ENCODE data around the gene PPOX. TPM values are rescaled to one million over a fixed set of nuclear protein-coding genes. Genes with fewer than 3 reads are reported as not detected.
A peak's percentile ranks its signal among the peaks of the same experiment; 100 is the strongest.

PPOX gene
- total and polyA plus RNA-seq, 4 experiments from 2014 or later, result 16.3 to 69.8 (median 42.5) TPM

DNA sequence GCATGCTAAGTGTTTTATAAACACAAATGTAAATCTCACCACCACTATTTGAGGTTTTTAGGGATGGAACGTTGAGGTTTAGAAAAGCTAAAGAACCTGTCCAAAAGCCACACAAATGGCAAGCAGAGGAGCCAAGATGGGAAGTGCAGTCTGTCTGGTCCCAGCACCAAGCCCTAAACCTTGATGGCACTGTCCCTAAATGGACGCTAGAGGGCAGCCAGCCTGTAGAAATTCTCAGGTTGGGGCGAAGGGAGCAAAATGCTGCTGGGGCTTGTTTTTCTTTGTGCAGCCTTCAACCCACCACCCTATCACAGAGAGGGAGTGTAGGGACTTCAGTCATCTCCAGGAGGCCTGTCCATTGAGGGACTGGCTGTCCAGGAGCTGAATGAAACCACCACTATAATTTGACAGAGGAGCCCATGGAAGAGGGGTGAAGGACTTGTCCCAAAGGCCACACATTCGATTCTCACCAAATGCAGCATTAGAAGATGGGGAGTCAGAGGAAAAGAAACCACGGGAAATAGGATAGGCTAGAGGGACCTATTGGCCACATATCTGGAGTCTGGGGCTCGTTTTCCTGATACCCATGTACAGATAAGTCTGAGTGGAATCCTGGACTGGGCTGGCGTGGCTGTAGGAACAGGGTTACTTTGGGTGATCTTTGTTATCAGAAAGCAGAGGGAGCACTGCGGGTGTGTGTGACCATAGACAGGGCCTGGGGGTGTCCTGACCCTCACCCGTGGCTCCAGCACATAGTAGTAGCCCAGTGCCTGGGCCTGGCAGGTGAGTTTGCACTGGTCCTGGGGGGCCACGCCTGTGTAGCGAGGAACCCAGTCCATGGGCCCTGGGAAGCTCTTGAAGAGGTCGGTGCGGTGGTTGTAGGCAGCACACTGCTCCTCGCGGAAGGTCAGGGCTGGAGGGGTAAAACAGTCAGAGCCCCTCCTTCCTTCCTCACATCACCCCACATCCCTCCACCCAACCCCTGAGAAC is 26.5 kb downstream of the PPOX start:
- peaks cover 0 to 2% of the 10 kb centered on the region in 2 donors for H3K36me3 Mint-ChIP-seq
- peak overlapping the region; percentile 14 to 92 (median 82) for H3K27ac Mint-ChIP-seq
- no peak overlapping the region for H3K4me3 ChIP-seq (ENCODE audit: low read length in 2 of 2)
- no peak overlapping the region for H3K27ac ChIP-seq (ENCODE audit: low read depth, low read length)
- peaks cover 22 to 43% (median 32%) of the 10 kb centered on the region in 4 donors for H3K4me1 Mint-ChIP-seq
- ChIA-PET CTCF (ENCODE audit: partially characterized antibody) (interaction anchor here (0.6 to 10.9 kb wide), 24 partner anchors 7 to 192 kb away, joined by 3 to 131 read pairs (median 6); partner anchors contain the start of genes APOA2, B4GALT3, NDUFS2 and PPOX), POLR2A (ENCODE audit: partially characterized antibody) (interaction anchor here (1.2 to 10.4 kb wide), 13 partner anchors 7 to 197 kb away, joined by 3 to 134 read pairs (median 6); partner anchors contain the start of genes ADAMTS4, B4GALT3, NDUFS2 and PPOX)
- no peaks in the 10 kb centered on the region for H3K9me3 ChIP-seq (ENCODE audit: control insufficient read depth in 1 of 2, low read length in 2 of 2)
- H3K4me3 Mint-ChIP-seq, result peak overlapping the region in 4 of 8 donors; percentile 17 to 53 (median 32)
- DNase-seq, result peak; percentile 66 to 74 (median 71)
- H3K9me3 Mint-ChIP-seq, result no peaks in the 10 kb centered on the region
- H3K27me3 ChIP-seq (ENCODE audit: insufficient read depth, low read length), result no peaks in the 10 kb centered on the region
- peaks cover 47% of the 10 kb centered on the region for H3K4me1 ChIP-seq (ENCODE audit: insufficient read depth, low read length)
- no peaks in the 10 kb centered on the region for H3K27me3 Mint-ChIP-seq
- intact Hi-C loops (cut with micrococcal nuclease), result loop anchor here (1.0 kb wide), 4 partner anchors 10 to 190 kb away; no protein-coding TSS in a partner anchor
- H3K36me3 ChIP-seq (ENCODE audit: insufficient read depth, low read length), result no peaks in the 10 kb centered on the region

GRCh38 chr1:161193561-161194235 is 27.5 kb downstream of the PPOX start:
- Histone ChIP-seq H3K4me3 (ENCODE audit: low read length in 2 of 2) (no peak overlapping the region), H3K36me3 (ENCODE audit: insufficient read depth, low read length) (no peaks in the 10 kb centered on the region), H3K27ac (ENCODE audit: low read depth, low read length) (no peak overlapping the region), H3K9me3 (ENCODE audit: control insufficient read depth in 1 of 2, low read length in 2 of 2) (no peaks in the 10 kb centered on the region), H3K27me3 (ENCODE audit: insufficient read depth, low read length) (no peaks in the 10 kb centered on the region), H3K4me1 (ENCODE audit: insufficient read depth, low read length) (peaks cover 37% of the 10 kb centered on the region)
- H3K27me3 Mint-ChIP-seq, result no peaks in the 10 kb centered on the region
- intact Hi-C loops (cut with micrococcal nuclease), result no loop called here
- peaks cover 17 to 36% (median 26%) of the 10 kb centered on the region in 4 donors for H3K4me1 Mint-ChIP-seq
- H3K4me3 Mint-ChIP-seq, result no peak overlapping the region
- ChIA-PET CTCF (ENCODE audit: partially characterized antibody) (interaction anchor here (0.6 to 10.9 kb wide), 11 partner anchors 8 to 97 kb away, joined by 3 to 131 read pairs (median 16); partner anchors contain the start of genes APOA2, NDUFS2, PPOX and TOMM40L), POLR2A (ENCODE audit: partially characterized antibody) (interaction anchor here (1.3 to 10.4 kb wide), 6 partner anchors 8 to 32 kb away, joined by 3 to 134 read pairs (median 22); partner anchors contain the start of genes ADAMTS4, NDUFS2, PPOX and TOMM40L)
- no peak overlapping the region for H3K27ac Mint-ChIP-seq
- no peak for DNase-seq
- peaks cover 0 to 2% of the 10 kb centered on the region in 2 donors for H3K36me3 Mint-ChIP-seq
- no peaks in the 10 kb centered on the region for H3K9me3 Mint-ChIP-seq

DNA sequence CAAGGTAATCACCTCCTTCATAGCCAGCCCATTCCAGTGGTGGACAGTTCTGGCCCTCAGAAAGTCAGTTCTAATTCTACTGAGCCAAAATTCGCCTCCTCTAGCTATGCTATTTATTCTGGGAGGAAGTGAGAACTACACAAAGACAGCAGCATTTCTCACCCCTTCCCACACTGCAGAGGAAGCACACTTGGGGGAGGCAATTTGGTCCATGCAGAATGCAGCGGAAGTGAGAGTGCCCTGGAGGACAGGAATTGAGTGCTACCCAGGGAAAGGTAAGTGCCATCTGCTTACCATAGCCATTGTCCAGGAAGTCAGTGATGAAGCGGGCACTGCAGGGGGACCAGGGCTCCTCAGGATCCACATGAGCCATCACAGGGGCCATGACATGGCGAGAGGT is 28.9 kb downstream of the PPOX start:
- H3K27ac Mint-ChIP-seq, result peak overlapping the region in 3 of 7 donors; percentile 15 to 72 (median 25)
- ChIA-PET POLR2A (ENCODE audit: partially characterized antibody) (interaction anchor here (1.4 to 5.7 kb wide), 2 partner anchors 30 kb away, joined by 5 to 37 read pairs; partner anchors contain the start of genes PPOX and TOMM40L), CTCF (ENCODE audit: partially characterized antibody) (interaction anchor here (1.3 to 10.9 kb wide), 5 partner anchors 8 to 40 kb away, joined by 3 to 131 read pairs (median 115); partner anchors contain the start of genes APOA2, NDUFS2, PPOX and TOMM40L)
- Histone ChIP-seq H3K4me3 (ENCODE audit: low read length in 2 of 2) (no peak overlapping the region), H3K4me1 (ENCODE audit: insufficient read depth, low read length) (peaks cover 36% of the 10 kb centered on the region), H3K9me3 (ENCODE audit: control insufficient read depth in 1 of 2, low read length in 2 of 2) (no peaks in the 10 kb centered on the region), H3K27me3 (ENCODE audit: insufficient read depth, low read length) (no peaks in the 10 kb centered on the region), H3K36me3 (ENCODE audit: insufficient read depth, low read length) (no peaks in the 10 kb centered on the region), H3K27ac (ENCODE audit: low read depth, low read length) (no peak overlapping the region)
- DNase-seq, result no peak
- peaks cover 0 to 2% of the 10 kb centered on the region in 2 donors for H3K36me3 Mint-ChIP-seq
- H3K4me3 Mint-ChIP-seq, result peak overlapping the region in 2 of 8 donors; percentile 11 to 12
- H3K9me3 Mint-ChIP-seq, result no peaks in the 10 kb centered on the region
- intact Hi-C loops (cut with micrococcal nuclease), result no loop called here
- peaks cover 16 to 31% (median 24%) of the 10 kb centered on the region in 4 donors for H3K4me1 Mint-ChIP-seq
- peaks cover 0 to 1% of the 10 kb centered on the region in 2 donors for H3K27me3 Mint-ChIP-seq

GRCh38 chr1:161196111-161196510 is 29.9 kb downstream of the PPOX start:
- no peak for DNase-seq
- H3K4me3 ChIP-seq (ENCODE audit: low read length in 2 of 2), result no peak overlapping the region
- H3K27ac ChIP-seq (ENCODE audit: low read depth, low read length), result no peak overlapping the region
- H3K9me3 Mint-ChIP-seq, result no peaks in the 10 kb centered on the region
- no peaks in the 10 kb centered on the region for H3K36me3 ChIP-seq (ENCODE audit: insufficient read depth, low read length)
- H3K36me3 Mint-ChIP-seq, result peaks cover 0 to 2% of the 10 kb centered on the region in 2 donors
- peaks cover 19 to 41% (median 32%) of the 10 kb centered on the region in 4 donors for H3K4me1 Mint-ChIP-seq
- intact Hi-C loops (cut with micrococcal nuclease), result no loop called here
- H3K9me3 ChIP-seq (ENCODE audit: control insufficient read depth in 1 of 2, low read length in 2 of 2), result no peaks in the 10 kb centered on the region
- no peaks in the 10 kb centered on the region for H3K27me3 ChIP-seq (ENCODE audit: insufficient read depth, low read length)
- no peak overlapping the region for H3K4me3 Mint-ChIP-seq
- peaks cover 40% of the 10 kb centered on the region for H3K4me1 ChIP-seq (ENCODE audit: insufficient read depth, low read length)
- POLR2A ChIA-PET (ENCODE audit: partially characterized antibody), result interaction anchor here (0.7 kb wide), 1 partner anchor 16 kb away, joined by 3 read pairs; no protein-coding TSS in a partner anchor
- CTCF ChIA-PET (ENCODE audit: partially characterized antibody), result interaction anchor here (1.3 to 10.9 kb wide), 3 partner anchors 9 to 30 kb away, joined by 3 to 131 read pairs (median 115); partner anchors contain the start of genes APOA2, PPOX and TOMM40L
- no peak overlapping the region for H3K27ac Mint-ChIP-seq
- peaks cover 0 to 1% of the 10 kb centered on the region in 2 donors for H3K27me3 Mint-ChIP-seq

DNA sequence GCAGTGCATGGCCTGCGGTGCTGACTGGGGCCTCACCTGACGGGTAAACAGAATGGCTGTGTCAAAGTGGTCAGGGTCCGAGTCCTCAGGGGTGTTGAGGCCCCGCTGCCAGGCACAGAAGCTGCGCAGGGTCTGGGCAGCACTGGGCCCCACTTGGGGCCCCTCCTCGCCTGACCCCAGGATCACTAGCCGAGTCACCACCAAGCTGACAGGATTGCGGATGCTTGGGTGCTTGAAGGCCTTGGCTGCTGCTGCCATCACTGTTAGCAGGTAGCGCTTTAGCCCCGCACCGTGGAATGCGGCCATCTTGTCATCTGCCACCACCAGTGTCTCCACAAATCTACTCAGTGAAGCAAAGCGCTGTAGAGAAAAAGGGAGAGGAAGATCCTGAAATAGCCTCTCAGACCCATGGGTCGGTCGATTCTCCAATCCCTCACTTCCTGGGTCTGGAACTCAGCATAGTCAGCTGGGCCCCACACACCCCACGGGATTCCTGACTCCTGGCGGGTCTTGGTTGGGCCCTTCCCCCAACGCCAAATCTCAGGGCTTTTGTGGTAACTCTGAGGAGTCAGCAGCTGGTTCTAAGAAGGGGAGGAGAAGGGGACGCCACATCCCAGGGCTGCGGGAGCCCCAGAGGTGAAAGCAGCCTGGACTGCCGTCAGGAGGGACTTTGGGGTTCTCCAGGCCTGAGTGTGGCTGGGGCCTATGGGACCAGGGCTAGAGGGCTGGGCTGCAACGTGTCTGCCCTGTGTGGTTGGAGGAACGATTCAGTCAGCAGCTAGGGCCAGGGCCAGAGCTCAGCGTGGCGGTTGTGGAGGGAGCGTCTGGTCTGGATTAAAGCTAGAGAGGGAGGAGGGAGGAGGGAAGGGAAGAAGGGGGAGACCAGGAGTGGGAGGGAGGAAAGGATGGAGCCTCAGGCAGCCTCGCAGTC is 30.6 kb downstream of the PPOX start:
- H3K27ac ChIP-seq (ENCODE audit: low read depth, low read length), result no peak overlapping the region
- H3K4me3 Mint-ChIP-seq, result no peak overlapping the region
- POLR2A ChIA-PET (ENCODE audit: partially characterized antibody), result interaction anchor here (0.7 to 0.8 kb wide), 2 partner anchors 15 to 17 kb away, joined by 3 read pairs; no protein-coding TSS in a partner anchor
- peaks cover 0 to 1% of the 10 kb centered on the region in 2 donors for H3K27me3 Mint-ChIP-seq
- no peaks in the 10 kb centered on the region for H3K36me3 ChIP-seq (ENCODE audit: insufficient read depth, low read length)
- peaks cover 41% of the 10 kb centered on the region for H3K4me1 ChIP-seq (ENCODE audit: insufficient read depth, low read length)
- DNase-seq, result no peak
- H3K4me1 Mint-ChIP-seq, result peaks cover 23 to 44% (median 36%) of the 10 kb centered on the region in 4 donors
- H3K9me3 ChIP-seq (ENCODE audit: control insufficient read depth in 1 of 2, low read length in 2 of 2), result no peaks in the 10 kb centered on the region
- no peaks in the 10 kb centered on the region for H3K9me3 Mint-ChIP-seq
- no peaks in the 10 kb centered on the region for H3K27me3 ChIP-seq (ENCODE audit: insufficient read depth, low read length)
- no peak overlapping the region for H3K27ac Mint-ChIP-seq
- intact Hi-C loops (cut with micrococcal nuclease), result no loop called here
- CTCF ChIA-PET (ENCODE audit: partially characterized antibody), result interaction anchor here (1.3 to 8.7 kb wide), 2 partner anchors 8 to 28 kb away, joined by 3 to 131 read pairs; partner anchors contain the start of genes APOA2 and TOMM40L
- H3K36me3 Mint-ChIP-seq, result peaks cover 0 to 2% of the 10 kb centered on the region in 2 donors
- H3K4me3 ChIP-seq (ENCODE audit: low read length in 2 of 2), result no peak overlapping the region
